NCI-H2029 (cell line): ENCODE data around the gene DUOXA2.
"Not testable (repeated sequence)": the region's sequence is repeated elsewhere in the genome, so short reads cannot be mapped to it uniquely, and the experiment has no call there.

Experiments
- DNase-seq: peaks from one replicate; lab custom pipeline; 2025; lab: John Stamatoyannopoulos, UW

DUOXA2 gene

GRCh38 chr15:45114076-45114750 lies at the start of gene DUOXA2, which contains the start of gene DUOX2:
TSS of gene DUOXA2 (plus strand) at chr15:45114326. CDS start at chr15:45114606, 280 bp downstream.
TSS of gene DUOX2 (minus strand) at chr15:45114172. CDS start at chr15:45113411, 761 bp downstream.
- no peak for DNase-seq

- no peak for DNase-seq
Measured at GRCh38 chr15:45064386-45064785, 49.7 kb upstream of the DUOXA2 start.

- DNase-seq: not testable (repeated sequence)
Measured at GRCh38 chr15:45069942-45070360, 44.2 kb upstream of the DUOXA2 start.

- not testable (repeated sequence) for DNase-seq
Measured at GRCh38 chr15:45073602-45074001, 40.5 kb upstream of the DUOXA2 start.

- DNase-seq: not testable (repeated sequence)
Measured at GRCh38 chr15:45075440-45076320, 38.4 kb upstream of the DUOXA2 start.

- DNase-seq: not testable (repeated sequence)
Measured at GRCh38 chr15:45077391-45077790, 36.7 kb upstream of the DUOXA2 start.

- not testable (repeated sequence) for DNase-seq
Measured at GRCh38 chr15:45079201-45079600, 34.9 kb upstream of the DUOXA2 start.

GRCh38 chr15:45079628-45080246 lies 34.4 kb upstream of the DUOXA2 start:
- DNase-seq: not testable (repeated sequence)

- DNase-seq: not testable (repeated sequence)
Measured at GRCh38 chr15:45080593-45080992, 33.5 kb upstream of the DUOXA2 start.

- not testable (repeated sequence) for DNase-seq
Measured at GRCh38 chr15:45082412-45082811, 31.7 kb upstream of the DUOXA2 start.

- DNase-seq: no peak
Measured at GRCh38 chr15:45083223-45083622, 30.9 kb upstream of the DUOXA2 start.

GRCh38 chr15:45084163-45084562 lies 30.0 kb upstream of the DUOXA2 start:
- no peak for DNase-seq

GRCh38 chr15:45087513-45087912 lies 26.6 kb upstream of the DUOXA2 start:
- DNase-seq: no peak

GRCh38 chr15:45088801-45089711 lies 25.1 kb upstream of the DUOXA2 start:
- DNase-seq: no peak

- no peak for DNase-seq
Measured at GRCh38 chr15:45089712-45090373, 24.3 kb upstream of the DUOXA2 start.

GRCh38 chr15:45091161-45091560 lies 23.0 kb upstream of the DUOXA2 start:
- DNase-seq: no peak

- DNase-seq: no peak
Measured at GRCh38 chr15:45091576-45091975, 22.6 kb upstream of the DUOXA2 start.

GRCh38 chr15:45093013-45093412 lies 21.1 kb upstream of the DUOXA2 start:
- DNase-seq: no peak

GRCh38 chr15:45093622-45094357 lies 20.3 kb upstream of the DUOXA2 start:
- DNase-seq: no peak

- DNase-seq: no peak
Measured at GRCh38 chr15:45094358-45094730, 19.8 kb upstream of the DUOXA2 start.
